K562 (cell line): ENCODE results near the gene C1QTNF3. TPM values are rescaled to one million over a fixed set of nuclear protein-coding genes. Genes with fewer than 3 reads are reported as not detected.

Experiments
- ARID1B ChIP-seq: fragments of 450-650 bp; IDR thresholded peaks from 2 replicates; pipeline ENCODE4 v1.6.1; 2016; ENCODE audit warnings: antibody characterized with exemption, mild to moderate bottlenecking, inconsistent platforms
- CBFA2T3 ChIP-seq: fragments of 450-650 bp; IDR thresholded peaks from 2 replicates; pipeline ENCODE4 v1.6.1; 2017
- DPF2 ChIP-seq: fragments of 450-650 bp; IDR thresholded peaks from 2 replicates; pipeline ENCODE4 v1.6.1; 2016
- EP400 ChIP-seq: fragments of 450-650 bp; IDR thresholded peaks from 2 replicates; pipeline ENCODE4 v1.6.1; 2017; ENCODE audit warnings: antibody characterized with exemption, mild to moderate bottlenecking, moderate library complexity
- ETV6 ChIP-seq, 3 experiments: fragments of 150-350 bp in 1 of 3; sonication (generic) in 1 of 3; formaldehyde crosslinking in 1 of 3; IDR thresholded peaks; 2 replicates each; pipeline versions ENCODE4 v1.6.1 to v1.8.0; 2014 to 2022; ENCODE audit warnings: borderline replicate concordance in 2 of 3, low read depth in 2 of 3, antibody characterized with exemption in 1 of 3, low read length in 1 of 3, mild to moderate bottlenecking in 1 of 3, missing genetic modification reagents in 1 of 3
- HBP1 ChIP-seq: fragments of 450-650 bp; formaldehyde crosslinking; IDR thresholded peaks from 2 replicates; pipeline ENCODE4 v1.4.0; 2022; ENCODE audit warnings: missing genetic modification characterization
- MCM5 ChIP-seq: fragments of 450-650 bp; IDR thresholded peaks from 2 replicates; pipeline ENCODE4 v1.6.1; 2016; ENCODE audit warnings: low read depth
- NBN ChIP-seq: fragments of 450-650 bp; IDR thresholded peaks from 2 replicates; pipeline ENCODE4 v1.6.1; 2016; ENCODE audit warnings: low read depth, mild to moderate bottlenecking
- NFRKB ChIP-seq: fragments of 450-650 bp; IDR thresholded peaks from 2 replicates; pipeline ENCODE4 v1.6.1; 2016; ENCODE audit warnings: low read depth
- PCBP2 ChIP-seq: fragments of 200-400 bp; formaldehyde crosslinking; IDR thresholded peaks from 2 replicates; pipeline ENCODE4 v1.6.1; 2018; ENCODE audit warnings: low read length, low read depth, mild to moderate bottlenecking, moderate library complexity; ENCODE audit not compliant: poor library complexity, severe bottlenecking
- SMARCE1 ChIP-seq: fragments of 450-650 bp; IDR thresholded peaks from 2 replicates; pipeline ENCODE4 v1.7.1; 2016; ENCODE audit warnings: mild to moderate bottlenecking
- TFE3 ChIP-seq: fragments of 450-650 bp; formaldehyde crosslinking; IDR thresholded peaks from 2 replicates; pipeline ENCODE4 v1.4.0; 2020; ENCODE audit warnings: mild to moderate bottlenecking, mixed read lengths
- ZNF75A ChIP-seq: fragments of 450-650 bp; formaldehyde crosslinking; IDR thresholded peaks from 2 replicates; pipeline ENCODE4 v1.4.0; 2020; ENCODE audit warnings: mild to moderate bottlenecking
- polyA plus RNA-seq, 8 experiments: library from polyadenylated mRNA; depleted of rRNA in 4 of 8; stranded (reverse) in 5 of 8; unstranded in 3 of 8; fragments of >200 nt; fragmentation: Nextera tagmentation in 2 of 8; fragmentation: Illumina TruSeq in 1 of 8; extraction: Ambion mirVana in 2 of 8; extraction: Trizol in 1 of 8; gene quantifications; 2 replicates each; pipeline versions ENCODE4 v1.2.1 to v1.2.3, GENCODE V29; 2011 to 2014; ENCODE audit warnings: inconsistent platforms in 1 of 8, missing spikeins in 1 of 8
- total RNA-seq, 7 experiments: library from RNA; depleted of rRNA in 6 of 7; stranded (reverse); fragments of >200 nt in 6 of 7; fragmentation: Illumina TruSeq in 2 of 7; extraction: Trizol in 2 of 7; gene quantifications; 2 replicates each; pipeline versions ENCODE4 v1.2.1 to v1.2.3, GENCODE V29; 2011 to 2021; ENCODE audit warnings: low replicate concordance in 1 of 7
- TF ChIP-seq, protein P1 (sequence below): sonication (generic); formaldehyde crosslinking; IDR thresholded peaks from 2 replicates; pipeline ENCODE4 v1.9.0; 2022; ENCODE audit warnings: mild to moderate bottlenecking, missing genetic modification reagents
- TF ChIP-seq, protein P2 (sequence below), 2 experiments: IDR thresholded peaks in 1 of 2; conservative IDR thresholded peaks in 1 of 2; 2 replicates each; pipeline ENCODE4 v1.6.1; 2016; ENCODE audit warnings: low read depth in 2 of 2, mild to moderate bottlenecking in 1 of 2, missing compliant biosample characterization in 1 of 2, missing genetic modification characterization in 1 of 2, moderate library complexity in 1 of 2
- TF ChIP-seq, protein P3 (sequence below): fragments of 200-800 bp; sonication (Bioruptor generic); IDR thresholded peaks from 2 replicates; pipeline ENCODE4 v1.6.1; 2017; ENCODE audit warnings: missing genetic modification characterization, missing compliant biosample characterization
- TF ChIP-seq, protein P4 (sequence below): fragments of 250-450 bp; sonication (Bioruptor Pico); IDR thresholded peaks from 2 replicates; pipeline ENCODE4 v1.5.0; 2020; ENCODE audit warnings: mild to moderate bottlenecking, borderline replicate concordance

The C1QTNF3 gene
- total and polyA plus RNA-seq, 9 of the 15 experiments (the other 6 are each of a cell fraction or from before 2014, with no cell fraction given), result 0.51 to 3.3 (median 2.0) TPM

GRCh38 chr5:33984671-33985124 lies 58.3 kb downstream of the C1QTNF3 start, which contains the start of gene SLC45A2 (continued):
- TF ChIP-seq, protein P1, sequence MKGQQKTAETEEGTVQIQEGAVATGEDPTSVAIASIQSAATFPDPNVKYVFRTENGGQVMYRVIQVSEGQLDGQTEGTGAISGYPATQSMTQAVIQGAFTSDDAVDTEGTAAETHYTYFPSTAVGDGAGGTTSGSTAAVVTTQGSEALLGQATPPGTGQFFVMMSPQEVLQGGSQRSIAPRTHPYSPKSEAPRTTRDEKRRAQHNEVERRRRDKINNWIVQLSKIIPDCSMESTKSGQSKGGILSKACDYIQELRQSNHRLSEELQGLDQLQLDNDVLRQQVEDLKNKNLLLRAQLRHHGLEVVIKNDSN (CRISPR knock-in tag), result 0 out of 2 replicates have a peak, but pooled peaks have one; percentile 14
- TF ChIP-seq EP400 (0 out of 2 replicates have a peak, but pooled peaks have one; percentile 38), TFE3 (CRISPR knock-in tag) (no peak), ARID1B (peak; percentile 31; the same call in 1 of the 2 replicates), HBP1 (peak; percentile 45; the same call in 1 of the 2 replicates), ETV6 (IDR thresholded peaks at IDR 0.05; ENCODE audit: borderline replicate concordance in 1 of 2, low read depth in 2 of 2, low read length in 1 of 2) (no peak), ETV6 (CRISPR knock-in tag; IDR thresholded peaks at IDR 0.05; ENCODE audit: borderline replicate concordance) (no peak), PCBP2 (no peak), NBN (no peak), DPF2 (peak; percentile 55; the same call in 1 of the 2 replicates), SMARCE1 (0 out of 2 replicates have a peak, but pooled peaks have one; percentile 13), CBFA2T3 (peak; percentile 28; the same call in 1 of the 2 replicates), ZNF75A (CRISPR knock-in tag) (no peak), NFRKB (peak; percentile 73; the same call in 1 of the 2 replicates), MCM5 (no peak)
- TF ChIP-seq, protein P2, sequence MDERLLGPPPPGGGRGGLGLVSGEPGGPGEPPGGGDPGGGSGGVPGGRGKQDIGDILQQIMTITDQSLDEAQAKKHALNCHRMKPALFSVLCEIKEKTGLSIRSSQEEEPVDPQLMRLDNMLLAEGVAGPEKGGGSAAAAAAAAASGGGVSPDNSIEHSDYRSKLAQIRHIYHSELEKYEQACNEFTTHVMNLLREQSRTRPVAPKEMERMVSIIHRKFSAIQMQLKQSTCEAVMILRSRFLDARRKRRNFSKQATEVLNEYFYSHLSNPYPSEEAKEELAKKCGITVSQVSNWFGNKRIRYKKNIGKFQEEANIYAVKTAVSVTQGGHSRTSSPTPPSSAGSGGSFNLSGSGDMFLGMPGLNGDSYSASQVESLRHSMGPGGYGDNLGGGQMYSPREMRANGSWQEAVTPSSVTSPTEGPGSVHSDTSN (CRISPR knock-in tag; IDR thresholded peaks at IDR 0.05; ENCODE audit: low read depth), result no peak
- TF ChIP-seq, protein P2 (tag; conservative IDR thresholded peaks at IDR 0.05; ENCODE audit: low read depth), result 0 out of 2 replicates have a peak, but pooled peaks have one; percentile 18
- TF ChIP-seq, protein P3, sequence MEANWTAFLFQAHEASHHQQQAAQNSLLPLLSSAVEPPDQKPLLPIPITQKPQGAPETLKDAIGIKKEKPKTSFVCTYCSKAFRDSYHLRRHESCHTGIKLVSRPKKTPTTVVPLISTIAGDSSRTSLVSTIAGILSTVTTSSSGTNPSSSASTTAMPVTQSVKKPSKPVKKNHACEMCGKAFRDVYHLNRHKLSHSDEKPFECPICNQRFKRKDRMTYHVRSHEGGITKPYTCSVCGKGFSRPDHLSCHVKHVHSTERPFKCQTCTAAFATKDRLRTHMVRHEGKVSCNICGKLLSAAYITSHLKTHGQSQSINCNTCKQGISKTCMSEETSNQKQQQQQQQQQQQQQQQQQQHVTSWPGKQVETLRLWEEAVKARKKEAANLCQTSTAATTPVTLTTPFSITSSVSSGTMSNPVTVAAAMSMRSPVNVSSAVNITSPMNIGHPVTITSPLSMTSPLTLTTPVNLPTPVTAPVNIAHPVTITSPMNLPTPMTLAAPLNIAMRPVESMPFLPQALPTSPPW (CRISPR knock-in tag), result peak; percentile 60; the same call in 1 of the 2 replicates
- TF ChIP-seq, protein P4, sequence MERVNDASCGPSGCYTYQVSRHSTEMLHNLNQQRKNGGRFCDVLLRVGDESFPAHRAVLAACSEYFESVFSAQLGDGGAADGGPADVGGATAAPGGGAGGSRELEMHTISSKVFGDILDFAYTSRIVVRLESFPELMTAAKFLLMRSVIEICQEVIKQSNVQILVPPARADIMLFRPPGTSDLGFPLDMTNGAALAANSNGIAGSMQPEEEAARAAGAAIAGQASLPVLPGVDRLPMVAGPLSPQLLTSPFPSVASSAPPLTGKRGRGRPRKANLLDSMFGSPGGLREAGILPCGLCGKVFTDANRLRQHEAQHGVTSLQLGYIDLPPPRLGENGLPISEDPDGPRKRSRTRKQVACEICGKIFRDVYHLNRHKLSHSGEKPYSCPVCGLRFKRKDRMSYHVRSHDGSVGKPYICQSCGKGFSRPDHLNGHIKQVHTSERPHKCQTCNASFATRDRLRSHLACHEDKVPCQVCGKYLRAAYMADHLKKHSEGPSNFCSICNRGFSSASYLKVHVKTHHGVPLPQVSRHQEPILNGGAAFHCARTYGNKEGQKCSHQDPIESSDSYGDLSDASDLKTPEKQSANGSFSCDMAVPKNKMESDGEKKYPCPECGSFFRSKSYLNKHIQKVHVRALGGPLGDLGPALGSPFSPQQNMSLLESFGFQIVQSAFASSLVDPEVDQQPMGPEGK (CRISPR knock-in tag), result no peak
